GM12874 (cell line): ENCODE results near the gene VIL1.

Source experiments
- CTCF ChIP-seq: IDR thresholded peaks from 2 replicates; pipeline ENCODE4 v1.5.1; 2011; ENCODE audit warnings: low read depth, mild to moderate bottlenecking, control low read depth, low read length, moderate library complexity; ENCODE audit not compliant: insufficient read depth

Gene VIL1

DNA sequence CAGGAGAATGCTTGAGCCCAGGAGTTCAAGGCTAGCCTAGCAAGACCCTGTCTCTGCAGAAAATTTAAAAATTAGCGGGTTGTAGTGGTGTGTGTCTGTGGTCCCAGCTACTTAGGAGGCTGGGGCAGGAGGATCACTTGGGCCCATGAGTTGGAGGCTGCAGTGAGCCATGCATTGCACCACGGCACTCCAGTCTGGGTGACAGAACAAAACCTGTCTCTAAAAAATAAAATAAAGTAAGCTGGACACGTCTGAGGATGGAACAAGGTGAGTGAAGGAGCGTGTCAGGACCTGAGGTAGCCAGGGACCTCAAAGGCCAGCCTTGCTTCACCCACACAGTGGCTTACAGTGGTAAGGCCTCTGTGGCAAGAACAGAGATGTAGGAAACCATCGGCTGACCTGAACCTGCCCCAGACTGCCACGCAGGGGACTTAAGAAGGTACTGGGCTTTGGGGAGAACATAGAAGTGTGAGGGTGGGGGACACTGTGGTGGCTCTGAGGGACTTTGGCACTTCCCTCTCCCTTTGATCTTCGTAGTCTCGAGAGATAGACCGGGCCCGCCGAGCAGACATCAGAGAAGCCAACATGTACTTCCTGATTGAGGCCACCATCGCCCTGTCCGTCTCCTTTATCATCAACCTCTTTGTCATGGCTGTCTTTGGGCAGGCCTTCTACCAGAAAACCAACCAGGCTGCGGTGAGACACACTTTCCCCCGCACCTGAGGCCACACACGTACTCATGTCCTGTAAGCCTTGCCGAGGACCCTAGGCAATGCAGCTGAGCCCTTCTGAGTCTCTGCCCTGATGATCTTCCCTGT lies 29.4 kb upstream of the VIL1 start:
- TF ChIP-seq CTCF: no peak

- TF ChIP-seq CTCF: no peak
These were observed 27.7 kb upstream of the VIL1 start for GRCh38 chr2:218391202-218391601.

DNA sequence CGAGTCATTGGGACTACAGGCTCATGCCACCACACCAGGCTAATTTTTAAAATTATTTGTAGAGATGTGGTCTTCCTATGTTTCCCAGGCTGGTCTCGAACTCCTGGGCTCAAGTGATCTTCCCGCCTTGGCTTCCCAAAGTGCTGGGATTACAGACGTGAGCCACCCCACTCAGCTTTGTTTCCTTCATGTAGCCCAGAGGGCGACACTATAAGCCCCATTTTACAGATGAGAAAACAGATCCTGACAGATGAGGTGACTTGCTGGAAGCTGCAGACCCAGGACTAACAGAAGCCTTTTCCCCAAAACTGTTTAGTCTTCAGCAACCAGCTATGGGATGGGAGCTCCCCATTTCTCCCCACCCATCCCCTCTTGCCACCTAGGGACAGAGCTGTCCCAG lies 26.5 kb upstream of the VIL1 start:
- no peak for TF ChIP-seq CTCF

- no peak for TF ChIP-seq CTCF
These were observed 25.9 kb upstream of the VIL1 start for GRCh38 chr2:218392891-218393462.

DNA sequence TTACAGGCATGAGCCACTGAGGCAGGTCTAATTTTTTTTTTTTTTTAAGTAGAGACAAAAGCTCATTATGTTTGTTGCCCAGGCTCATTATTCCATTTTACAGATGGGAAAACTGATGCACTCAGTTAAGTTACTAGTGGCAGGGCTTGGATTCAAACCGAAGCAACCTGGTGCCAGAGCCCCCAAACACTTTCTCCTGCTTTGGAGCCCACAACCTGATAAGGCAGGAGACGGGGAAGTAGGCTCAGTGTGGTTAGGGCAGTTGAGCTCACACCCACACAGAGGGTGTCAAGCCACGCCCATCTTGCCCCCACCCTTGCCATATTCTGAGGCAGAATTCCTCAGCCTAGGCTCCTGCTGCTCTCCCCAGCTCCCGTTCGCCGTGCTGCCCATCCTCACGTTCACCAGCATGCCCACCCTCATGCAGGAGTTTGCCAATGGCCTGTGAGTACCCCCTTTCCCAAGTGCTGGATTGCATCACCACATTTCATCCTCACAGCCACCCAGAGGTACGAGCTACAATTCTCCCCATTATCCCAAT lies 25.1 kb upstream of the VIL1 start:
- no peak for TF ChIP-seq CTCF

- no peak for TF ChIP-seq CTCF
These were observed 24.4 kb upstream of the VIL1 start for GRCh38 chr2:218394298-218395089.

DNA sequence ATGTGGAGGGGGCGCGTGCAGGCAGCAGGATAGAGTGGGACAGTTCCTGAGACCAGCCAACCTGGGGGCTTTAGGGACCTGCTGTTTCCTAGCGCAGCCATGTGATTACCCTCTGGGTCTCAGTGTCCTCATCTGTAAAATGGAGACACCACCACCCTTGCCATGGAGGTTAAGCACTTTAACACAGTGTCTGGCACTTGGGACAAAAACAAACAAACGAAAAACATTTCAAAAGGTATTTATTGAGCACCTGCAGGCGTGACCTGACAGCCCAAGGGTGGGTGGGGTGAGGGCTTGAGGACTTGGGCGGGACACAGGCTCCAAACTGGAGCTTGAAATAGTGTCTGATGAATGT lies 23.9 kb upstream of the VIL1 start:
- no peak for TF ChIP-seq CTCF
